SK-N-SH treated with all-trans-retinoic acid at 6 μM for 48 hours (cell line): ENCODE measurements around the gene TPP2.

Source experiments
- ATAC-seq: fragments of 200-7000 bp; cut with Tn5 transposase; 3 replicates; pipeline ENCODE4 v1.9.1; 2020; ENCODE audit warnings: mild to moderate bottlenecking, moderate library complexity
- ARNTL ChIP-seq: fragments of 450-650 bp; formaldehyde crosslinking; IDR thresholded peaks from 2 replicates; pipeline ENCODE4 v1.5.0; 2020; ENCODE audit warnings: low read depth, mild to moderate bottlenecking, moderate library complexity, borderline replicate concordance
- BACH2 ChIP-seq: fragments of 250-450 bp; sonication (Bioruptor Pico); IDR thresholded peaks from 2 replicates; pipeline ENCODE4 v1.9.0; 2021; ENCODE audit warnings: mild to moderate bottlenecking, borderline replicate concordance
- CSDC2 ChIP-seq: fragments of 250-450 bp; sonication (Bioruptor Pico); IDR thresholded peaks from 2 replicates; pipeline ENCODE4 v1.5.0; 2020; ENCODE audit warnings: mild to moderate bottlenecking, moderate library complexity
- ESRRG ChIP-seq: fragments of 250-450 bp; sonication (Bioruptor Pico); IDR thresholded peaks from 2 replicates; pipeline ENCODE4 v1.6.1; 2021; ENCODE audit warnings: mild to moderate bottlenecking
- GLIS3 ChIP-seq: fragments of 250-450 bp; sonication (Bioruptor Pico); IDR thresholded peaks from 2 replicates; pipeline ENCODE4 v1.5.0; 2020; ENCODE audit warnings: mild to moderate bottlenecking, moderate library complexity
- OSR1 ChIP-seq: fragments of 250-450 bp; sonication (Bioruptor Pico); IDR thresholded peaks from 2 replicates; pipeline ENCODE4 v1.8.0; 2022; ENCODE audit warnings: moderate library complexity, mild to moderate bottlenecking, inconsistent platforms
- POU6F1 ChIP-seq: fragments of 250-450 bp; sonication (Bioruptor Pico); IDR thresholded peaks from 2 replicates; pipeline ENCODE4 v1.8.0; 2021; ENCODE audit warnings: low read depth, mild to moderate bottlenecking, moderate library complexity, borderline replicate concordance
- PPARA ChIP-seq: fragments of 250-450 bp; sonication (Bioruptor Pico); IDR thresholded peaks from 2 replicates; pipeline ENCODE4 v1.5.0; 2020; ENCODE audit warnings: mild to moderate bottlenecking, borderline replicate concordance
- RARB ChIP-seq: fragments of 250-450 bp; sonication (Bioruptor Pico); IDR thresholded peaks from 2 replicates; pipeline ENCODE4 v1.8.0; 2021; ENCODE audit warnings: mild to moderate bottlenecking, moderate library complexity
- SNAI2 ChIP-seq: fragments of 250-450 bp; sonication (Bioruptor Pico); IDR thresholded peaks from 2 replicates; pipeline ENCODE4 v1.5.0; 2020; ENCODE audit warnings: mild to moderate bottlenecking, moderate library complexity
- TCF4 ChIP-seq: fragments of 250-450 bp; sonication (Bioruptor Pico); IDR thresholded peaks from 2 replicates; pipeline ENCODE4 v1.8.0; 2021; ENCODE audit warnings: mild to moderate bottlenecking, moderate library complexity, borderline replicate concordance
- TOX ChIP-seq: fragments of 250-450 bp; sonication (Bioruptor Pico); IDR thresholded peaks from 2 replicates; pipeline ENCODE4 v1.8.0; 2021; ENCODE audit warnings: mild to moderate bottlenecking, moderate library complexity, borderline replicate concordance
- ZC3H10 ChIP-seq: fragments of 250-450 bp; sonication (Bioruptor Pico); IDR thresholded peaks from 2 replicates; pipeline ENCODE4 v1.5.1; 2021; ENCODE audit warnings: mild to moderate bottlenecking, moderate library complexity
- ZFP3 ChIP-seq: fragments of 250-450 bp; sonication (Bioruptor Pico); IDR thresholded peaks from 2 replicates; pipeline ENCODE4 v1.5.0; 2020; ENCODE audit warnings: mild to moderate bottlenecking, moderate library complexity
- ZFP30 ChIP-seq: fragments of 450-650 bp; formaldehyde crosslinking; IDR thresholded peaks from 2 replicates; pipeline ENCODE4 v1.5.0; 2022; ENCODE audit warnings: mild to moderate bottlenecking, moderate library complexity
- ZNF565 ChIP-seq: fragments of 450-650 bp; formaldehyde crosslinking; conservative IDR thresholded peaks from 2 replicates; pipeline ENCODE4 v1.5.0; 2020; ENCODE audit warnings: low read depth, mild to moderate bottlenecking, moderate library complexity
- ZNF70 ChIP-seq: fragments of 450-650 bp; formaldehyde crosslinking; IDR thresholded peaks from 2 replicates; pipeline ENCODE4 v1.5.0; 2020; ENCODE audit warnings: mild to moderate bottlenecking, moderate library complexity
- ZNF8 ChIP-seq: fragments of 450-650 bp; formaldehyde crosslinking; IDR thresholded peaks from 2 replicates; pipeline ENCODE4 v1.5.0; 2020; ENCODE audit warnings: mild to moderate bottlenecking, moderate library complexity
- TF ChIP-seq, protein P1 (sequence below): fragments of 250-450 bp; sonication (Bioruptor Pico); IDR thresholded peaks from 2 replicates; pipeline ENCODE4 v1.5.0; 2020; ENCODE audit warnings: mild to moderate bottlenecking, moderate library complexity
- TF ChIP-seq, protein P2 (sequence below): fragments of 250-450 bp; sonication (Bioruptor Pico); IDR thresholded peaks from 2 replicates; pipeline ENCODE4 v1.5.1; 2020; ENCODE audit warnings: low read depth, mild to moderate bottlenecking, moderate library complexity
- TF ChIP-seq, protein P3 (sequence below): fragments of 250-450 bp; sonication (Bioruptor Pico); IDR thresholded peaks from 2 replicates; pipeline ENCODE4 v1.8.0; 2020; ENCODE audit warnings: mild to moderate bottlenecking, moderate library complexity, borderline replicate concordance

The TPP2 gene

GRCh38 chr13:102692491-102692826 lies 95.7 kb downstream of the TPP2 start:
- ATAC-seq, result no peak
- TF ChIP-seq SNAI2 (CRISPR knock-in tag), result no peak
- TF ChIP-seq, protein P1, sequence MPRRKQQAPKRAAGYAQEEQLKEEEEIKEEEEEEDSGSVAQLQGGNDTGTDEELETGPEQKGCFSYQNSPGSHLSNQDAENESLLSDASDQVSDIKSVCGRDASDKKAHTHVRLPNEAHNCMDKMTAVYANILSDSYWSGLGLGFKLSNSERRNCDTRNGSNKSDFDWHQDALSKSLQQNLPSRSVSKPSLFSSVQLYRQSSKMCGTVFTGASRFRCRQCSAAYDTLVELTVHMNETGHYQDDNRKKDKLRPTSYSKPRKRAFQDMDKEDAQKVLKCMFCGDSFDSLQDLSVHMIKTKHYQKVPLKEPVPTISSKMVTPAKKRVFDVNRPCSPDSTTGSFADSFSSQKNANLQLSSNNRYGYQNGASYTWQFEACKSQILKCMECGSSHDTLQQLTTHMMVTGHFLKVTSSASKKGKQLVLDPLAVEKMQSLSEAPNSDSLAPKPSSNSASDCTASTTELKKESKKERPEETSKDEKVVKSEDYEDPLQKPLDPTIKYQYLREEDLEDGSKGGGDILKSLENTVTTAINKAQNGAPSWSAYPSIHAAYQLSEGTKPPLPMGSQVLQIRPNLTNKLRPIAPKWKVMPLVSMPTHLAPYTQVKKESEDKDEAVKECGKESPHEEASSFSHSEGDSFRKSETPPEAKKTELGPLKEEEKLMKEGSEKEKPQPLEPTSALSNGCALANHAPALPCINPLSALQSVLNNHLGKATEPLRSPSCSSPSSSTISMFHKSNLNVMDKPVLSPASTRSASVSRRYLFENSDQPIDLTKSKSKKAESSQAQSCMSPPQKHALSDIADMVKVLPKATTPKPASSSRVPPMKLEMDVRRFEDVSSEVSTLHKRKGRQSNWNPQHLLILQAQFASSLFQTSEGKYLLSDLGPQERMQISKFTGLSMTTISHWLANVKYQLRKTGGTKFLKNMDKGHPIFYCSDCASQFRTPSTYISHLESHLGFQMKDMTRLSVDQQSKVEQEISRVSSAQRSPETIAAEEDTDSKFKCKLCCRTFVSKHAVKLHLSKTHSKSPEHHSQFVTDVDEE, result no peak
- no peak for TF ChIP-seq CSDC2 (CRISPR knock-in tag)
- TF ChIP-seq TCF4 (CRISPR knock-in tag), result no peak
- TF ChIP-seq, protein P2, sequence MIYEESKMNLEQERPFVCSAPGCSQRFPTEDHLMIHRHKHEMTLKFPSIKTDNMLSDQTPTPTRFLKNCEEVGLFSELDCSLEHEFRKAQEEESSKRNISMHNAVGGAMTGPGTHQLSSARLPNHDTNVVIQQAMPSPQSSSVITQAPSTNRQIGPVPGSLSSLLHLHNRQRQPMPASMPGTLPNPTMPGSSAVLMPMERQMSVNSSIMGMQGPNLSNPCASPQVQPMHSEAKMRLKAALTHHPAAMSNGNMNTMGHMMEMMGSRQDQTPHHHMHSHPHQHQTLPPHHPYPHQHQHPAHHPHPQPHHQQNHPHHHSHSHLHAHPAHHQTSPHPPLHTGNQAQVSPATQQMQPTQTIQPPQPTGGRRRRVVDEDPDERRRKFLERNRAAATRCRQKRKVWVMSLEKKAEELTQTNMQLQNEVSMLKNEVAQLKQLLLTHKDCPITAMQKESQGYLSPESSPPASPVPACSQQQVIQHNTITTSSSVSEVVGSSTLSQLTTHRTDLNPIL, result no peak
- no peak for TF ChIP-seq GLIS3 (CRISPR knock-in tag)
- TF ChIP-seq RARB, result no peak
- TF ChIP-seq BACH2 (CRISPR knock-in tag), result no peak
- no peak for TF ChIP-seq PPARA (CRISPR knock-in tag)
- TF ChIP-seq, protein P3, sequence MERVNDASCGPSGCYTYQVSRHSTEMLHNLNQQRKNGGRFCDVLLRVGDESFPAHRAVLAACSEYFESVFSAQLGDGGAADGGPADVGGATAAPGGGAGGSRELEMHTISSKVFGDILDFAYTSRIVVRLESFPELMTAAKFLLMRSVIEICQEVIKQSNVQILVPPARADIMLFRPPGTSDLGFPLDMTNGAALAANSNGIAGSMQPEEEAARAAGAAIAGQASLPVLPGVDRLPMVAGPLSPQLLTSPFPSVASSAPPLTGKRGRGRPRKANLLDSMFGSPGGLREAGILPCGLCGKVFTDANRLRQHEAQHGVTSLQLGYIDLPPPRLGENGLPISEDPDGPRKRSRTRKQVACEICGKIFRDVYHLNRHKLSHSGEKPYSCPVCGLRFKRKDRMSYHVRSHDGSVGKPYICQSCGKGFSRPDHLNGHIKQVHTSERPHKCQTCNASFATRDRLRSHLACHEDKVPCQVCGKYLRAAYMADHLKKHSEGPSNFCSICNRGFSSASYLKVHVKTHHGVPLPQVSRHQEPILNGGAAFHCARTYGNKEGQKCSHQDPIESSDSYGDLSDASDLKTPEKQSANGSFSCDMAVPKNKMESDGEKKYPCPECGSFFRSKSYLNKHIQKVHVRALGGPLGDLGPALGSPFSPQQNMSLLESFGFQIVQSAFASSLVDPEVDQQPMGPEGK, result no peak
- TF ChIP-seq ZNF70 (CRISPR knock-in tag), result no peak
- TF ChIP-seq TOX (CRISPR knock-in tag), result no peak
- TF ChIP-seq ZFP3, result no peak
- no peak for TF ChIP-seq ZNF565 (CRISPR knock-in tag)
- no peak for TF ChIP-seq ZFP30 (CRISPR knock-in tag)
- TF ChIP-seq ESRRG (CRISPR knock-in tag), result no peak

DNA sequence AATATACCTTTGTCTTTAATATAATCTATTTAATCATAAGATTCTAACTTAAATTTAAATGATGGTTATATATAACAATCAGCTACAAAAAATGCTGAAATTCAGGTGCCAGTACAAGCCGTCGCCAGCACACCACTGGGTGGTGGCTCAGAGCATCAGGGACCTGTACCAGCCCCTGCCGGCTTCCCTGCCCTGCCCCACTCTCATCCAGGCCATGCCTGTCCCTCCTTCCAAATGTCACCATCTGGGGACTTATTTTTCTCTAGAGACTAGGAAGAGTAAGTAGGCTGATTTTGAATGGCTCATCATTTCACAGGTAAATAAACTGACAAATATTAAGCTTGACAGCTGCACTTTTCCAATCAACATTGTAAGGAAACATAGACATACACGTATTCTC lies 96.5 kb downstream of the TPP2 start:
- ATAC-seq, result no peak
- TF ChIP-seq, protein P1, result no peak
- TF ChIP-seq ZFP3, result no peak
- TF ChIP-seq ZNF565 (CRISPR knock-in tag), result no peak
- TF ChIP-seq OSR1 (CRISPR knock-in tag), result no peak
- no peak for TF ChIP-seq ZNF70 (CRISPR knock-in tag)
- TF ChIP-seq ARNTL (CRISPR knock-in tag), result no peak
- TF ChIP-seq ESRRG (CRISPR knock-in tag), result no peak
- no peak for TF ChIP-seq ZNF8 (CRISPR knock-in tag)
- no peak for TF ChIP-seq CSDC2 (CRISPR knock-in tag)
- TF ChIP-seq POU6F1 (CRISPR knock-in tag), result no peak
- TF ChIP-seq, protein P3, result no peak
- TF ChIP-seq ZC3H10, result no peak
- TF ChIP-seq, protein P2, result no peak
- no peak for TF ChIP-seq TCF4 (CRISPR knock-in tag)
- TF ChIP-seq GLIS3 (CRISPR knock-in tag), result no peak
